ENCODE measurements around the gene MRPL20. TPM values are rescaled to one million over a fixed set of nuclear protein-coding genes. Genes with fewer than 3 reads are reported as not detected.

Gene MRPL20
- polyA plus RNA-seq, 1 of the 3 experiments (the other 2 are of a cell fraction): 210 TPM

- Histone ChIP-seq H3K27ac (ENCODE audit: low read depth in 2 of 2, low read length in 1 of 2) (peak overlapping the region in 1 of 2 experiments; percentile 24; a peak in 2 of 4 replicates), H3K4me2 (no peak overlapping the region), H3K9me2 (no peaks in the 10 kb centered on the region), H4K20me1 (ENCODE audit: insufficient read depth) (no peaks in the 10 kb centered on the region), H2AFZ (ENCODE audit: low read depth) (no peak overlapping the region), H3K4me3 (ENCODE audit: low read depth in 2 of 2, low read length in 1 of 2) (no peak overlapping the region), H3F3A (replicated peaks; ENCODE audit: insufficient read depth) (peaks cover 11% of the 10 kb centered on the region), H3K4me1 (ENCODE audit: control insufficient read depth in 1 of 2, insufficient read depth in 2 of 2, low read depth in 1 of 2, low read length in 1 of 2) (peaks cover 20 to 36% of the 10 kb centered on the region in 2 experiments; a peak in 3 of 4 replicates), H3K27me3 (ENCODE audit: insufficient read depth) (no peaks in the 10 kb centered on the region), H3K36me3 (replicated peaks in 1 of 2; ENCODE audit: control insufficient read depth in 1 of 2, insufficient read depth in 2 of 2, low read length in 1 of 2) (no peaks in the 10 kb centered on the region), H3K9me3 (no peaks in the 10 kb centered on the region), H3K9ac (no peak overlapping the region), H3K79me2 (ENCODE audit: insufficient read depth) (no peaks in the 10 kb centered on the region)
- 71% methylated on average over 12 of the region's 13 CpGs for WGBS (ENCODE audit: low lambda C conversion rate)
- POLR2A ChIA-PET: no interaction called here
- DNase-seq: no peak
- CTCF ChIA-PET: interaction anchor here (2.0 kb wide), 1 partner anchor 10 kb away, joined by 11 read pairs; no protein-coding TSS in a partner anchor
- TF ChIP-seq NRF1 (IDR thresholded peaks at IDR 0.05; ENCODE audit: low read depth, low read length) (no peak), YY1 (IDR thresholded peaks at IDR 0.05; ENCODE audit: low read depth) (no peak)
Observed at GRCh38 chr1:1361982-1362423, 45.1 kb downstream of the MRPL20 start.

GRCh38 chr1:1361233-1361981, 45.7 kb downstream of the MRPL20 start:
- peaks cover 20 to 39% of the 10 kb centered on the region in 2 experiments; a peak in 3 of 4 replicates for H3K4me1 ChIP-seq (ENCODE audit: control insufficient read depth in 1 of 2, insufficient read depth in 2 of 2, low read depth in 1 of 2, low read length in 1 of 2)
- H4K20me1 ChIP-seq (ENCODE audit: insufficient read depth): no peaks in the 10 kb centered on the region
- no peaks in the 10 kb centered on the region for H3K79me2 ChIP-seq (ENCODE audit: insufficient read depth)
- peak overlapping the region; percentile 88 to 98 for H3K27ac ChIP-seq (ENCODE audit: low read depth in 2 of 2, low read length in 1 of 2)
- ChIA-PET CTCF (no interaction called here), POLR2A (no interaction called here)
- DNase-seq: no peak
- no peaks in the 10 kb centered on the region for H3K9me2 ChIP-seq
- H3K4me3 ChIP-seq (ENCODE audit: low read depth in 2 of 2, low read length in 1 of 2): no peak overlapping the region
- TF ChIP-seq TAF1 (IDR thresholded peaks at IDR 0.05; ENCODE audit: borderline replicate concordance, low read depth, low read length) (no peak), MEF2A (IDR thresholded peaks at IDR 0.05; ENCODE audit: borderline replicate concordance, low read depth) (no peak), YY1 (IDR thresholded peaks at IDR 0.05; ENCODE audit: low read depth) (no peak), EZH2phosphoT487 (IDR thresholded peaks at IDR 0.05; ENCODE audit: borderline replicate concordance, low read depth) (no peak), GABPA (IDR thresholded peaks at IDR 0.05; ENCODE audit: low read depth) (no peak), GATA2 (CRISPR knock-in tag; IDR thresholded peaks at IDR 0.05) (no peak)
- no peaks in the 10 kb centered on the region for H3K27me3 ChIP-seq (ENCODE audit: insufficient read depth)
- H3K9me3 ChIP-seq: no peaks in the 10 kb centered on the region
- no peaks in the 10 kb centered on the region for H3K36me3 ChIP-seq (replicated peaks in 1 of 2; ENCODE audit: control insufficient read depth in 1 of 2, insufficient read depth in 2 of 2, low read length in 1 of 2)
- 83% methylated on average over 13 of the region's 35 CpGs for WGBS (ENCODE audit: low lambda C conversion rate)
- H3K4me2 ChIP-seq: peak overlapping the region; percentile 70; the same call in 1 of the 2 replicates
- H3K9ac ChIP-seq: no peak overlapping the region; the same call in 1 of the 2 replicates
- no peak overlapping the region; the same call in 1 of the 2 replicates for H2AFZ ChIP-seq (ENCODE audit: low read depth)
- H3F3A ChIP-seq (replicated peaks; ENCODE audit: insufficient read depth): peaks cover 11% of the 10 kb centered on the region

- Histone ChIP-seq H3K27ac (ENCODE audit: low read depth in 2 of 2, low read length in 1 of 2) (peak overlapping the region; percentile 88 to 98), H3K9me3 (no peaks in the 10 kb centered on the region), H4K20me1 (ENCODE audit: insufficient read depth) (no peaks in the 10 kb centered on the region), H3K27me3 (ENCODE audit: insufficient read depth) (no peaks in the 10 kb centered on the region), H3K79me2 (ENCODE audit: insufficient read depth) (no peaks in the 10 kb centered on the region), H3F3A (replicated peaks; ENCODE audit: insufficient read depth) (peaks cover 8% of the 10 kb centered on the region), H3K9me2 (no peaks in the 10 kb centered on the region), H3K9ac (no peak overlapping the region; the same call in 1 of the 2 replicates), H3K4me1 (ENCODE audit: control insufficient read depth in 1 of 2, insufficient read depth in 2 of 2, low read depth in 1 of 2, low read length in 1 of 2) (peaks cover 20 to 39% of the 10 kb centered on the region in 2 experiments; a peak in 3 of 4 replicates), H3K36me3 (replicated peaks in 1 of 2; ENCODE audit: control insufficient read depth in 1 of 2, insufficient read depth in 2 of 2, low read length in 1 of 2) (no peaks in the 10 kb centered on the region), H3K4me2 (peak overlapping the region; percentile 70; the same call in 1 of the 2 replicates), H3K4me3 (ENCODE audit: low read depth in 2 of 2, low read length in 1 of 2) (no peak overlapping the region), H2AFZ (ENCODE audit: low read depth) (no peak overlapping the region; the same call in 1 of the 2 replicates)
- ChIA-PET CTCF (interaction anchor here (0.6 to 3.6 kb wide), 2 partner anchors 9 to 10 kb away, joined by 3 to 37 read pairs; no protein-coding TSS in a partner anchor), POLR2A (interaction anchor here (1.6 kb wide), 1 partner anchor 15 kb away, joined by 6 read pairs; the partner anchor contains the start of gene AURKAIP1)
- 55% methylated on average over 16 of the region's 20 CpGs for WGBS (ENCODE audit: low lambda C conversion rate)
- DNase-seq: peak; percentile 78
- TF ChIP-seq USF1 (IDR thresholded peaks at IDR 0.05; ENCODE audit: borderline replicate concordance, low read depth): peak; percentile 68; the same call in 1 of the 2 replicates
- peak; percentile 90 for TF ChIP-seq NFIC (IDR thresholded peaks at IDR 0.05; ENCODE audit: borderline replicate concordance)
- peak; percentile 22; the same call in 1 of the 2 replicates for TF ChIP-seq REST (IDR thresholded peaks at IDR 0.05; ENCODE audit: low read depth, low read length)
- TF ChIP-seq POLR2AphosphoS5 (IDR thresholded peaks at IDR 0.05; ENCODE audit: low read depth, low read length): peak; percentile 62
- TF ChIP-seq SIN3A (IDR thresholded peaks at IDR 0.05; ENCODE audit: borderline replicate concordance, low read depth, low read length): peak; percentile 44; the same call in 1 of the 2 replicates
- peak; percentile 17; the same call in 1 of the 2 replicates for TF ChIP-seq TAF1 (IDR thresholded peaks at IDR 0.05; ENCODE audit: borderline replicate concordance, low read depth, low read length)
- peak; percentile 53; the same call in 1 of the 2 replicates for TF ChIP-seq MAX (IDR thresholded peaks at IDR 0.05; ENCODE audit: low read depth)
Observed at GRCh38 chr1:1360506-1361169, 46.5 kb downstream of the MRPL20 start.

Measured in SK-N-SH (cell line).